ENCODE measurements around the gene CMSS1.

The CMSS1 gene

DNA sequence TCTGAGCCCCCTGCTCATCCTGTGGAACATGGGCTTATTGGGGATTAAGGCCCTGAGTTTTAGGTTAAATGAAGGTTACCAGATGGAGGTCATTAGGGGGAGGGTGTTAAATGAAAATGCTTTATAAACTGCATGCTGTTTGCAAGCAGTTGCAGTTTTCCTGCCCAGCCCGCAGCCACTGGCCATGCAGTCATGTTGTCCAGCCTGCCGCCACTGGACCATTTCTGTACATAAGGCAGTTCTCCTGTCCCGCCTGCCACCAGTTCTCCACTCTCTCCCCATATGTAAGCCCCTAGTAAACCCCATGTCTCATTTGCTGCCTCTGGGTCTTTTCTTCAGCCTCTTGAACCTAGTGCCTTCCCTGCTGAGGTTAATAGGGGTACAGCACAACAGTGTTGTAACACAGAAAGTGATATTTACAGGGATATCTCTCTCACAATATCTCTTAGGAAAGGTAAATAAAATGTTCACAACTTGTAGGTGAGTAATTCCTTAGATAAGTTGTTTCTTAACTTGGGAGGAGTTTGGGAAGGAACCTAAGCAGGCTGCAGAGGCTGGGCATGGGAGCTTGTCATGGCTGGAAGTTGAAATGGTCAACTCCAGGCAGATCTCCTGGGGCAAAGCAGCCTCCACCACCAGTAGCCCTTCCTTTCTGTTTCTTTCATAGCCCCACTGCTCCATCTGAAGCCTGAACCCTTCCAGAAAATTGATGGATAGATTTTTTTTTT is 148.2 kb downstream of the CMSS1 start:
- no peak for DNase-seq

DNA sequence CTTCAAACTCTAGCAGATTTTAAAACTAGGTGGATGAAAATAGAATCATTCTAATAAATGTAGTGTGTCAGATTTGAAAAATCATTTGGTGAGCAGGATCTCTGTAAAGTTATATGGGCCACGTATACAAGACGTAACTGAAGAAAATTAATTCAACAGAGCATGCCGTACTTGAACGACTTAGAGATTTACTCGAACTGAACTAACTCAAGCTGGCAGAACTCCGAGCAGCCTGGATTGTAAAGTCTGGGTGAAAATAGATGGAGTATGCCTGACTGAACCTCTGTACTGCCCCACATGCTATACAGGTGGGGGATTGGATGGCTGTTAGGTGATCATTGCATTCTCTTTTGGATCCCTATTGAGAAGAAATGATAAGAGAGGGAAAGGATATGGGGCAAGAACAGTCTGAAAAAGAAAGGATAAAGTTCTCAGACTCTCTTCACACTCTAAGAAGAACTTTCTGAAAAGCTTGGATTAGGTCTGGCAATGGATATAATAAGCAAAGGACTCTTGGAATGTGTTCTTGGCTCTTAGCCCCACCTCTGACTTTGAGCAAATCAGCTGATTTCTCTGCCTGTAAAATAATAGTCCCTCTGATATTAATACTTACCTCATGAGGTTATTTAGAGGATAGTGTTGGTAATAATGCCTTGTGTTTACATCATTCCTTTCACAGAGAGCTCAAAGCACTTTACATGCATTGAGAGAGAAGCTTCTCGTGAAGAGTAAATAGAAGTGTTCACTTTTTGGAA is 149.2 kb downstream of the CMSS1 start:
- no peak for DNase-seq

DNA sequence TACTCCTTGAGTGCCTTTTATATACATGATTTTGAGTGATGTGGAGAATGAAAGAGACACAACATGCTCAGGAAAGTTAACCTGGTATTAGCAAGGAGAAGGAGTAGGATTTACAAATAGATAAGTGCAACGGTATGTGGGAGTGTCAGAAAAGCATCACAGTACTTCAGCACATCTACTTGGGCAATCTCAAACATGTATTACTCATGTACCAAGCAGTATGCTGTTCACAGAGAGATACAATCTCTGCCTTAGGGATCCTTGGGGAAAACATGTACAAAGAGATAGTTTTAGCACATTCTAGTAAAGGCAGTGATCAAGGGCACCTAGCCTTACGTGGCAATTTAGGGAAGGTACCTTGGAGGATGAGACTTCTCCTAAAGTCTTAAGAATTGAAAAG is 150.1 kb downstream of the CMSS1 start:
- DNase-seq = no peak

DNA sequence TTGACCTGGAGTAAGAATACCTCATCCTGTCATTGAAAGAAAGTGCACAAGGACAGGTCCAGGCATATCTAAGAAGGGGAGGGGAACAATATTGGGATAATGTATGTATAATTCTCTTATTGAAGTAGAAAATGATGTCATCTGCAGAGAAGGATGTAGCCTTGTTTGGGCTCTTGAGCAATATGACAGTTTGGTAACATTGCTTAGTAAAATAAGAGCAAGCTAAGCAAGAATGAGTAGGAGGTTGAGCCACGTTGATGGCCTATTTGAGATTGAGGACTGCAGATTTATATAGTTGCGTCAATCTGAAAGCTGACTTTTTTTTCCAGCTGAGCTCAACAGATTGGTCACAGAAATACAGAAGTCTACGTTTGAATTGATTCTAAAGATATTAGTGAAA is 151.5 kb downstream of the CMSS1 start:
- DNase-seq = peak; percentile 24

DNA sequence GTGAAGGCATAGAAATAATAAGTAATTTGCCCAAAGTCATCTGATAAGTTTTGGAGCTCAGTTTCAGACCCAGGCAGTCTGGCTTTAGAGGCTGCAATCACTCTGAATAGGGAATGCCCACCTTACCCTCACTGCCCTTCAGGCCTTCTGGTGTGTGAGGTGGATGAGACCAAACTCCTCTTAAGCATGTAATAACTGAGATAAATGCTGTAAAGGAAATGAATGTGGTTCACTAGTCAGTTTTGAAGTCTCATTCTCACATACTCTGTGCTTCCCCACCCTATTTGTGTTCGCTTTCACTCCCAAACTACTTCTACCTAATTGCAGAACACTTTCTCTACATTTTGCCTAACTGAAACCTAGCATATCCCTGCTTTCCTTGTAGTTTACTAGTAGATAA is 152.5 kb downstream of the CMSS1 start:
- peak; percentile 33 for DNase-seq

DNA sequence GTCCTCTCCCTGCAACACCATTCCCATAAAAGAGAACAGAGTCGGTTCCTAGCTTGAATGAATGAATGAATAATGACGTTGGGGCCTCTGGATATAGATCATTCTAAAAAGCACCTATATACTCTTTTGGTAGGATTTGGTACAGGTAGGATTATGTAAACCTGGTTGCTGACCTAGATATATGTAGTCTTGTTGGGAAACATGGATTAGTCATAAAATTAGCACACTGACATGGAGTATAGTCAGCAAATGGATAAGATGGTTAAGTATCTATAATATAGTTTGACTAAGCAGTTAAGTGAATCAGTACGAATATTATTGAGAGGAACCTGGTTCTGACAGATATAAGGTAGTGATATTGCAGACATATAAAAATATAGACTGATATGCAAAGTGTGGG is 154.1 kb downstream of the CMSS1 start:
- DNase-seq = no peak

DNA sequence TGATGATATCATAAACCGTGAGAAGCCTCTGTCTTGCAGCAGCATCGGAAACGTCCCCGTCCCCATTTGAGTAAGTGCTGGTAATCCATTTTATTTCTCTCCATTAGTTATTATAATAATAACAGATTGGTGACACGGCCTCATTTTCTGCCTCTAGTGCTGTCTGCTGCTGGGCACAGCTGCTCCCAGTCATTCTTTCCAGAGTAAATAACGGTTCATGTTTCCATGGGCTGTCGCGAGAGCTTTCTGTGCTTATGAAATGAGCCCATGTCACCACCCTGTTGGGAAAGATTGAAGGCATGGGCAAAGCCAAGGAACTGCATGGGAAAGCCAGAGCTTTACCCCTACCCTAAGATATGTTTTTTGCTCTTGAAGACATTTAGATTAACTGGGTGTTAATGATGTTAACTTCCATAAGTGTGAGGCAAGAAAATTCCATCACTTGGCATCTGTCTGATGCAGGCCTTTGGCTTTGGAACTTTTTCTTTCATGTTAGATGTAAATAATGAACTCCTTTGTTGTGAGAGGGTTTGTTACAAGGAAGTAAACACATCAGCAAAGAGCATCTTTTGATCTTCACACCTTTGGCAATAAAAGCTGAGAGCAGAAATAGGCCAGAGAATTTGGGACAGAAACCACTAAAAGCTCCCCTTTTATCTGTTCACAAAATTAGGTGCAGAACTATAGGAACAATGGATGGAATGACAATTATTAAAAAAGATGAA is 154.9 kb downstream of the CMSS1 start:
- DNase-seq = no peak

DNA sequence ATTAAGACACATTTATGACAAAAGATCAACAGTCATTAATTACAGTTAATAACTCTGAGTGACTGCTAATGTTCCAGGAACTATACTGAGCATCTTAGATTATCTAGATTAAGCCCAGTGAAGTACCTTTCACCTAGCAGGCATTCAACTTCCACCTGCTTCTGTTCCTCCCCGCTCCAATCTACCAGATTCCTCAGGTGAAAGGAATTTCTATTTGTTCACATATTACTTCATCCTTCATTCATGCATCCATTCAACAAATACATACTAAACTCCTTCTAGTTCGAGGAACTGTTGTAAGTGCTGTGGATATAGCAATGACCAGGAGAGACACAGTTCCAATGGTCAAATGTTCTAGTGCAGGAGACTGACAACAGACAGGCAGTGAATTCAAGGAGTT is 157.3 kb downstream of the CMSS1 start:
- no peak for DNase-seq

DNA sequence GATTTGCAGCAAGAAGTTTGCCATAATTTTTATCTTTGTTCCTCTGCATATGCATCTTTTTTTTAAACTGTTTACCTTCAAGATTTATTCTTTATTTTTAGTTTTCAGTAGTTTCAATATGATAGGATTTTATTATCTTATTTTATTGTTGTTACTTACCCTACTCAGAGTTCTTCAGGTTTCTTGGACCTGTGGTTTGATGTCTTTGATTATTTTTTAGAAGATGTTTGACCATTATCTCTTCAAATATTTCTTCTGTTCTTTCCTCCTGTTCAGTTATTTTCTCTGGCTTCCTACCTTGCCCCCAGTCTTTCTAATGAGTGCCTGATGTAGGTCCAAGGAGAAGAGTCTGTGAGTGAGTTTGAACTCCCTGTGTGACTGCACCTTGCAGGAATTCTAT is 158.9 kb downstream of the CMSS1 start:
- DNase-seq = no peak

DNA sequence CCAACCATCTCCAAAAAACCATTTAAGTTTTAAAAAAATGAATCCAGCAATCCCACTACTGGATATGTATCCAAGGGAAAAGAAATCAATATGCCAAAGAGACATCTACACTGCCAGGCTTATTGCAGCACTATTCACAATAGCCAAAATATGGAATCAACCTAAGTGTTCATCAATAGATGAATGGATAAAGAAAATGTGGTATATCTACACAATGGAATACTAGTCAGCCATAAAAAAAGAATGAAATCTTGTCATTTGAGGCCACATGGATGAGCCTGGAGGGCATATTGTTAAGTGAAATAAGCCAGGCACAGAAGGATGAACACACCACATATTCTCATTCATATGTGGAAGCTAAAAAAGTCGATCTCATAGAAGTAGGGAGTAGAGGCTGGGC is 160.6 kb downstream of the CMSS1 start:
- no peak for DNase-seq

DNA sequence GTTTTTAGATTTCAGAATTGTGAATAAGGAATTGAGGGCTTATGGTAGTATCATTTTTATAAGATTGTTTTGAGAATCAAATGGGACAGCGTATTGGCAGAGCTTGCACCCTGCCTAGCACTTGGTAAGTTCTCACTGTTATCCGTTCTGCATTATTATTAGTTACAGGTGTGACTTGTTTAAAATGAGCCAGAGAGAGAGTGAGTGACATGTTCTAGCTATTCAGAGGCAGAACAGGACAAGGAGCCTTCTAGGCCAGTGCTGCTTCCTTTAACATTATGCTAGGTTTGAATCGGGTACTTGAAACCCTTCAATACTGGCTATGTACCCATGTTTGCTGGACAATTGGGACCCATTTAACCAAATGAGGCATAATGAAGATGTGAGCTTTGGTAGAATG is 162.9 kb downstream of the CMSS1 start:
- DNase-seq = no peak

DNA sequence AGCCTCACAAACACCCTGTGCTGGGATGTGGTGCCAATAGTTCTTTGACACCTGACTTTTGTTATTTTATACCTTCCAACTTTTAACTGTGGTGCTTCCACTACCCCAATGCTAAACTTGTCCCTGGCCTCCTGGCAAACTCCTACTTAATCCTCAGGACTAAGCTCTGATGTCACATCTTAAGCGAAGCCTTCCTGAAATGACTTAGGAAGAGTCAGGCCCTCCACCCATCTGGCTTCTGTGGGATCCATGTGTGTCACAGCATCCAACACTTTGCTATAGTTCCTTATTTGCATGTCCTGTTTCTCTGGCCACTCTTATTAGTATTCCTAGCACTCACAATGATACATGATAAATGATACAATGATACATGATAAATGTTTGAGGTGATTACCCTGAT is 163.5 kb downstream of the CMSS1 start:
- no peak for DNase-seq

DNA sequence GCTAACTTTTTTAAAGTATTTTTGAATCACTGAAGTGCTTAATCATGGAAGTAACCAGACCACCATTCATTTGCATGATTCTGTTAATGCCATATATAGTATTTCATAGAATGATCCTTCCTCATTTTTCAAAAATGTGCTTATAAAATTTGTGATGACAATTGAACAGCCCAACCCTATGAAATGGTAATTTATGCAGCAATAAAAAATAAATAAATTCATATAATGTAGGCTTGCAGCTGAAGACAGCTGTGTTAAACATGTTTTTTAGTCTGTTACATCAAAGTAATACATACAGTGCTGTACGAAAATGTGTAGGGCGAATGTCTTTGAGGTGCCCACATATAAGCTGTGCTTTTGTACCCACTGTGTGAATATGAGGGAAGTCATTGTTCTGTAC is 165.0 kb downstream of the CMSS1 start:
- DNase-seq = no peak

DNA sequence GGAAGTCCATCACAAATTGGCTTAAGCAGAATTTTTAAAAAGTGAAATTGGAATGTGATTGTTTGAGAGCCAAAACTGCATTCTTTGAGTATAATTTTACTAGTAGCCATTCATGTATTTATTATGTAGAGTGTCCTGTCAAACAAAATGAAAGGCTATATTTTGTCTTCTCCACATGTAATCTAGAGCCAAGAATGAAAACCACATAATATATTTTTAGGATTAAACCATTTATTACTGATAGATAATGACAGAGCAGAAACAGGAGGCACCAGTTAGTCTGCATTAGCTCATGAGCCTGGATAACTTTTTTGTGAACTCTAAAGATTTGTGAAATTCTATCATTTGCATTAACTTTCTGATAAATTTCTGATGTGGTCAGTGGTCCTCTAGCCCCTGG is 166.5 kb downstream of the CMSS1 start:
- DNase-seq = no peak

DNA sequence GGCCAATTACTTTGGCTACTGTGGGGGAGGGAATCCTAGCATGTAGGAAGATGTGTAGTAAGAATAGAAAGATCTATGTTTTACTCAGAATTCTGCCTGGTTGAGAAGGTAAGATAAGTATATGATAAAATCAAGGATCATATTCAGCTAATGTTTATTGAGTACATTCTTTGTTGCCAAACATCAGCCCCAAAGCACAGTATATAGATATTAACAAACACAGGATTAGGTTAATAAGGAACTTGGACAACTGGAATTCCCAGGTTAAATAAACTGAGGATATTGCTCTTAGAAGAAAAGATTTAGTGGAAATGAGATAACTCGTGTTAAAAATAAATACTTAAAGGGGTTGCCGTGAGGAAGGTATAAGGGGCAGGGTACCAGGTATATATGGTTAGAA is 167.0 kb downstream of the CMSS1 start:
- DNase-seq = no peak

DNA sequence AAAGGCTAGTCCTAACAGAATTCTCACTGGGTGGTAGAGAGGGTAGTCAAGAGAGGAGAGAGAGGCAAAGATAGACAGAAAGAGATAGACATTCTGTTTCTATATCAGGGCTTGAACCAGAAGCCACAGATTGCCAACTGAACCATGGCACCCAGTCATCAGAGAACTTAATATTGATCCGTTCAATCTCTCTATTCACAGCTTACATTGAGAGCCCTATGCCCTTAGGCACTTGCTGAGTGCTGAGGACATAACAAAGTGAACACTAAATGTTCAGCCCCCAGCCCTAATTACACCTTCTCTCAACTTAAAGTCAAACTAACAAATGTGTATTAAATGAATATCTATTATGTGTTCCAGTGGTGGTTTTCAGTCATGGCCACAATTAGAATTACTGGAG is 172.5 kb downstream of the CMSS1 start:
- no peak for DNase-seq

DNA sequence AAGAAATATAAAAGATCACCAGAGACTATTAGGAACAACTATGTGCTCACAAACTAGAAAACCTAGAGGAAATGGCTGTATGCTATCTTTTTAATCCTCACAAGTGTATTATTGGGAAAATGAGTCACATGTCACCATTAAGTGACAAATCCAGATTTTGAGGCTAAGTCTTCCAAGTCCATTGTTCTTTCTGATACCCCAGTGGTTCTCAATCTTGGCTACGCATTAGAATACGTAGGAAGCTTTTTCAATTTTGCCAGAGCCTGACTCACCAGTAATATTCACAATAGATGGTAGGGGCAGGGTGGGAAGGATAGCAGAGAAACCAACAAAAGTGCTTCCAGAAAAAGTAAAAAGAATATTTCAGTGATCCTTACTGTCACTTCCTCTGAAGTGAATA is 179.6 kb downstream of the CMSS1 start:
- DNase-seq = no peak

DNA sequence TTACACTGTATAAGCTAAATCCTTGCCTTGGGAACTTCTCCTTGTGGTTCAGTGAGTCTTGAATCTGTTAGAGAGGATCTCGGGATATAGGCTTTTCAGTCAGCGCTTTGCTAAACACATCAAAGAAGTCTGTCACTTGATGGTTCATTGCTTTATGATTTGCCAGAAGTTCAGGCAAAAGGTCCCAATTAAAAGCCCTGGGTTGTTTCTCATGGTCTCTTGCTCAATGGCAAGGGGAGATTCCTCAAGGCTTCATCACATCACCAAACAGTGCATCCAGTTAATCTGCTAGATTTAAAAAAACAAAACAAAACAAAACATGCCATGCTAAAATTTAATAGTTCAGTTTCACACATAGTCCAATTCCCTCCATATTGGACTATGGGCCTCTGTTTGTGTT is 181.9 kb downstream of the CMSS1 start:
- no peak for DNase-seq

DNA sequence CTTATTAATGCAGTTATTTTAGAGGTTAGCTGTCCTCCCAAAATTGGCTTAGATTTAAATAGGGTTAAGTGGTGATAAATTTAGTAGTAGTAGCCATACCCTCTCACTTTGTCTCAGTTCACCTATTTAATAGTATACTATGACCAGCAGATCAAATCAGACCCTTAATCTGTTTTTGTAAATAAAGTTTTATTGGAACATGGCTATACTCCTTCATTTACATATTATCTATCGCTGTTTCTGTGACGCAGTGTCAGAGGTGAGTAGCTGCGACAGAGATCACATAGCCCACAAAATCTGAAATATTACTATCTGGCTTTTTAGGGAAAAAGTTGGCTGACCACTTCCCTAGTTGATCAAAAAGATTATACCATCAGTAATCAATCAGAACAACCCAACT is 183.4 kb downstream of the CMSS1 start:
- no peak for DNase-seq

DNA sequence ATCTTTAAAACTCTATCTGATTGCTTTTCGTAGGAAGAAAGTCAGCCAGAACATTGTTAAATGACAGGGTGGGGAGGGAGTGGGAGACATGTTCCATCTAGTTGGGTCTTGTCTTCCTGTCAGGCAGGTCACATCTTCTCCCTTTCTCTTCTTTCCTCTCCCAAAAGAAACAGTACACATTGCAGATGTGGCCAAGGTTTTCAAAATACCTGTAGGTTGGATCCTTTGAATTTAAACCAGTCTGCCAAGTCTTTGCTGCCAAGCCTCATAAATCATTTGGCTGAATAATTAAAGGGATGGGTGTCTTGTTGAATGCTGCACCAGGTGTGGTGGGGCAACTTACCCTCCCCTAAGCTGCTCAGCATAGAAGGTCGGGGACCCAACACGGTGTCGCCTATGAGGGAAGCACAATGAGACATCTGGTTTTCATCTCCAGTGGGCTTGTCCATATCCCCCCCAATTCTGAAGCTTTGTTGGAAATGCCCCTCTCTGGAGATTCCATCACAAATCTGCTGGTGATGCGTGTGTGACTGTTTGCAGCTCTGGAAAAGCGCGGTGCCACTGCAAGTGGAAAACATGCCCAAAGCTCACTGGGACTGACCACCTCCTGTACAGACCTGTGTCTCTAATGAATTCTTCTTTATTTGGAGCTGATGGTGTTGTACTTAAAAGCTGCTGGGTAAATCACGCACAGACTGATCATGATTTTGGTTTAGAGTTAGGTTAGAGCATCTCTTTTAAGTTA is 184.0 kb downstream of the CMSS1 start:
- no peak for DNase-seq

DNA sequence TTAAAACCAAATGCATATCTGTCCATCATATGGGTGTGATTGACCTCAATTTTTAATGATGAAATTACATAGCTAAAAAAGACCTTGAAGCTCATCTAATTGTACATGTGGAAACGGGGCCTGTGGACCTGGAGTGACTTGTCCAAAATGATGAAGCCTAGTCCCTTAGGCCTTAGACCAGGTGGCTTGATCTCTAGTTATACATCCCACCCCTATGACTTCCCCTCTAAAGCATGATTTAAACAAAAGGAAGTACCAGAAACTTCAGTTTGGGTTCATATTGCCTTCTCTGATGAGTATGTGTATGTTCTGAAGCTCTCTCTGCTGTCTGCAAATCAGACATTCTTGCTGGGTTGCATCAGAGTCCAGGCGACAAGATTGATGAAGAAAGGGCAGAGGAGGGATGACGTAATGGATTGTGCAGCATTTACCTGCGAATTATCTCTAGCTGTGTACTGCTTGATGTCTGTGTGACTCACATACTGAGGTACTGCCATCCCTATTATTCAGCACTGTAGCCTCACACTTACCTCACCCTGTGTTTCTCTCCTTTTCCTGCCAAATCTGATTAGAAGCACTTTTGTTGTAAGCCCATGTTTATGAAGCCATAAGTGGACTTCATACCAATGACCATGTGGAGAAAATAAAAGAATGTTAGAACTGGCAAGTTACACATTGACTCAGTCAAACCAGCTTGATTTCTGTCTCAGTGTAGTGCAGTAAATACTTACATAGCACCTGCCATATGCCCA is 185.1 kb downstream of the CMSS1 start:
- DNase-seq = peak; percentile 1

Data from activated CD4-positive, alpha-beta T cell treated with anti-CD3 and anti-CD28 coated beads, Interleukin-2, Interleukin-6, amounts not matched to agents 100 ng/mL and 50 ng/mL, durations not matched to agents 16 hours and 8 hours (primary cell).